Esophagus squamous epithelium (tissue), 4 donors: ENCODE data around the gene ZNF683.

Source experiments
- CTCF ChIP-seq, 6 experiments: fragments of 450-650 bp in 4 of 6; fragments of 200-600 bp in 2 of 6; sonication (generic) in 2 of 6; IDR thresholded peaks; one replicate each; pipeline ENCODE4 v1.5.1; 2016 to 2019; ENCODE audit warnings: antibody characterized with exemption in 6 of 6, mild to moderate bottlenecking in 4 of 6, moderate library complexity in 4 of 6
- POLR2A ChIP-seq, 4 donors: fragments of 450-650 bp; IDR thresholded peaks; one replicate each; pipeline ENCODE4 v1.6.1; 2017; ENCODE audit warnings: antibody characterized with exemption in 4 of 4, mild to moderate bottlenecking in 4 of 4, moderate library complexity in 3 of 4

- no peak for TF ChIP-seq CTCF (IDR thresholded peaks at IDR 0.05)
- TF ChIP-seq POLR2A (IDR thresholded peaks at IDR 0.05) = no peak
These were observed 58.0 kb downstream of the ZNF683 start for GRCh38 chr1:26314501-26314900.
